D341Med (cell line): ENCODE results near the gene SYT1.
A peak's percentile ranks its signal among the peaks of the same experiment; 100 is the strongest.

Source experiments
- DNase-seq: peaks from one replicate; pipeline ENCODE4 v3.0.0; 2012; ENCODE audit warnings: low spot score

Gene SYT1

DNA sequence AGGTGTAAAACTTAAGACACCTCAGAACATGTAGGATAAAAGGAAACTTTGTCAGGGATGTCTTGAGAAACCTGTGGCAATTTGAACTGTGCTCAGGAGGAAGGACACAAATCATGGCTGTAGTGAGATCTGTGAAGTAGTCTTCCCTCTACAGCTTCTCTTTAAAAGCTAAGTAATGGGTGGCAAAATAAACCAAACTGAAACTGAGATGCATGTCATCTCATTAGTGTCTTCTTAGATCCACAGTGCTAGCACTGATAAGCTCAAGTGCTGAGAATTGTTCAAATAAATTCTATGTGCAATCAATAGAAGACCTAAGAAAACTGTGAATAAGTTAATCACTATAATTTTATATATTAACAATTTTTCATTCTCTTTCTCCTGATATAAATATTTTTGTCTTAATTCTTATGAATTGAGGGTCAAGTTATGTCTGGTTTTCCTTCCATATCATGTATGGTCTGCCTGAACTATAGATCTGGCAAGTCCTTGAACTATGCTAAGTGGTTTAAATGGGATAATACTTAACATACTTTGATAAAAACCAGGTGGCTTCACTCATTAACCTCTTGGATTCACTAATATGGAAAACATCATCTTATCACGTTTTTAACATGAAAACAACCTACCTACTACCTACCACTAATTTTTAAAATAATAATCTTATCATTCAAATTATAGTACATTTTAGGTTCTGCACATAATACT, 27.2 kb downstream of the SYT1 start:
- DNase-seq, result no peak

DNA sequence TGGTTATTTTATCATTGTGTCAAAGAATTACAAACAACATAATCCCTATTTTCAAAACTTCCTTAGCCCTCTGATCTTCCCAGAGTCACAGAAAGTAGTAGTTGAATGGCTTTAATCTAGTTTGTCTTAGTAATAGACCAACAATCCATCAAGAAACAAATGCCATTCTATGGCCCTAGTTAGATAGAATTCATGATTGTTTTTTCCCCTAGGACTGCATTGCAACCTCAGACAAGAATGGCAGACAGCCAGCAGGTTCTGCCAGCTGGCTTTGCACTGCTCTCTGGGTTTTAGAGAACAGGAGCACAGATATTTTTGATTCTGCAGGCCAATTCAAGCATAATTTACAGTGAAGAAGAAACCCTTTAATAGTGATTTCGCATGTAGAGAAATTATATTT, 33.8 kb downstream of the SYT1 start:
- peak; percentile 47 for DNase-seq

DNA sequence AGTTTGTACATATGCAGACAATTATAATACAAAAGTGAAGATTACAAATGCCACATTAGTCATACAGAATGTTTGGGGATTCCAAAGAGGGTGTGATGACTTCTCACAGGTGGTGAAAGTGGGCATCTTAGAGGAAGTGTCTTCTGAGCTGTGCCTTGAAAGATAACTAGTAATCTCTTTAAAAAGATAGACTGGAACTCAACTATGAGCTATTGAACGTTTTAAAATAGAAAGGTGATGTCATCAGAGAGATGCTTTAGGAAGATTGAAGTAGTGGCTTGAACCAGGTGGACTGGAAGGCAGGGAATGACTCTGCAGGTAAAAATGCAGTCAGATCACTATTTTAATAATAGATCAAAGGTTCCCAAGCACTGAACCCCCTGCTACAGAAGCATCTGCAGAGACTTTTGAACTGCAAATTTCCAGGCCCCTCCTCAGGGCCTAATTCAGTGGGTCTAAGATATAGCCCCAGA, 50.3 kb downstream of the SYT1 start:
- no peak for DNase-seq

DNA sequence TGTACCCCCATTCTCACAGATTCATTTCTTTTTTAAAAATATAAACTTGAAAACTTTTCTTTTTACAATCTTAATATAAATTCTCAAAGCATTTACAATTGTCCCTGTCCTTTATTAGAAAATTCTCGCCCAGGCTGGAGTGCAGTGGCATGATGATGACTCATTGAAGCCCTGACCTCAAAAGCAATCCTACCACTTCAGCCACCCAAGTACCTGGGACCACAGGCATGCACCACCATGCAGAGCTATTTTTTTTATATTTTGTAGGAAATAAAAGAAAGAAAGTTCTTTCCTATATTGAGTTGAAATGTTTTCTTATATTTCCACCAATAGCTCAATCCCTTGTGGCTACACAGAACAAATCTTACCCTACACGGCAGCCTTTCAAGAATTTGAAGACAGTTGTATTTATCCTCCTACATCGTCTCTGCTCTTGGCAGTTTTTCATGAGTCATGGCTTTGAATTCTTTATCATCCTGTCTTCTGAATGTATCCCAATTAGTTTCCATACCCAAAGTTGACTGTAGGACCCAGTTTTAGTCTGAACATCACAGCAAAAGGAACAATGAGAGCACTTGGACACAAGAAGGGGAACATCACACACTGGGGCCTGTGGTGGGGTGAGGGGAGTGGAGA, 52.4 kb downstream of the SYT1 start:
- DNase-seq, result no peak

DNA sequence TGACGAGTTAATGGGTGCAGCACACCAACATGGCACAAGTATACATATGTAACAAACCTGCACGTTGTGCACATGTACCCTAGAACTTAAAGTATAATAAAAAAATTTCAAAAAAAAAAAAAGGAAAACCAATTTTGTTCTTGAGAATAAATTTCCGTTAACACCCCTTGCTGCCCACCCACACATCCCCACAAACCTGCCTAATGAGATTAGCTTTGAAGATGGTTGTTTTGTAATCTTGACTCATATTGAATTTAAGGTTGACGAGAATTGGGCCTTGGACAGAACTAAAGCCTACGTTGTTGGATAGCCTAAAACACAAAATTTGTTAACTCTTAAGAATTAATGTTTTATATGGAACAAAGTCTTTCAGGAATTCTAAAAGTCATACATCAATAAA, 52.9 kb downstream of the SYT1 start:
- no peak for DNase-seq

DNA sequence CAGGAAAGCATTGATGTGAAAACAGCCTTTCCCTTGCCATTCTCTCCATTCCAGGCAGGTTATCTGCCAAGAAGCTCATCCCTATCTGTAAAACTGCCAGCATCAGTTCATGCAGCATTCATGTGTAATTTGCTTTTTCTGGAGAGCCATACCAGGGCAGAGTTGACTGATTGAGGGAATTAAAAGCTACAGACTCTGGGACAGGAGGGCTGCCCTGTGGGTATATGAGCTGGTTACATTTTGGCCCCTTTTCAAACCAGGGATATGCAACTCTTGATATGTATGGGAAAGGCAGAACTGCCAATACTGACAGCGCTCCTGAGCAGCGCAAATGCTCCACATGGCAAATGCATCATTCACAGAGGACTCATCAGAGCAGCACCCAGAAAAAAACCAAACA, 53.7 kb downstream of the SYT1 start:
- no peak for DNase-seq

DNA sequence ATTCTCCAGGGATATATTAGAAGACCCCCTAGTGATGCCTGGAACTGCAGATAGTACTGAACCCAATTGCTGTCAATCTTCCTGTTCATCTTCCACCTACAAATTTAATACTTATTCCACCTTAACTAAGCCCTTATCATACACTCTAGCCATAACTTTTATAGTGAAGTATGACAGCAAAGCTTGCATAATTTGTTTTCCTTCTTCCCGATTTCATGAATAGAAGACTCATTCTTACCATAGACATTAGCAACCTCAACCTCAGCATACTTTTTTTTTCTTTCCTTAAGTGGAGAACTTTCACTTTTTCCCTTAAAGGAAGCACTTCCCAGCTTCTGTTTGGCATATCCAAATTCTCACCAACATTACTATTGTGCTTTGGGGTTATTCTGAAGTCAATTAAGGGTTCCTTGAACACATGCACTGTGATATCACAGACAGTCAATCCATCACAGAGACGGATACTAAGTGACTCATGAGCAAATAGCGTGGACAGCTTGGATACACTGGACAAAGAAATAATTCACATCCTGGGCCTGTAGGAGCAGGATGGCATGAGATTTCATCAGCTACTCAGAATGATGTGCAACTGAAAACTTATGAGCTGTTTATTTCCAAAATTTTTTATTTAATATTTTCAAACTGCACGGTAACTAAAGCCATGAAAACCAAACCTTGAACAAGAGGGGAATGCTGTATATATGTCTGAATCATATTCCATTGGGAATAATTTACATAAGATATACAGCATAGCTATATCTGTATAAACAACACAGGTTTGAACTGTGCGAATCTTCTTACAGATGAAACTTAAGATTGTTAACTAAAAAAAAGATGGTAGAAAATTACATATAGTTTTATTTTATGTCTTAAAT, 63.9 kb downstream of the SYT1 start:
- no peak for DNase-seq

DNA sequence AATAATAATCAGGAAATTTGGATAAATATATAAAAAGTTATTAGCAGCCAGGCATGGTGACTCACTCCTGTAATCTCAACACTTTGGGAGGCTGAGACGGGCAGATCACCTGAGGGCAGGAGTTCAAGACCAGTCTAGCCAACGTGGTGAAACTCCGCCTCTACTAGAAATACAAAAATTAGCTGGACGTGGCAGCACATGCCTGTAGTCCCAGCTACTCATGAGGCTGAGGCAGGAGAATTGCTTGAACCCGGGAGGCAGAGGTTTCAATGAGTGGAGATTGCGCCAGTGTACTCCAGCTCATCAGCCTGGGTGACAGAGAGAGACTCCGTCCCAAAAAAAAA, 64.5 kb downstream of the SYT1 start:
- no peak for DNase-seq

DNA sequence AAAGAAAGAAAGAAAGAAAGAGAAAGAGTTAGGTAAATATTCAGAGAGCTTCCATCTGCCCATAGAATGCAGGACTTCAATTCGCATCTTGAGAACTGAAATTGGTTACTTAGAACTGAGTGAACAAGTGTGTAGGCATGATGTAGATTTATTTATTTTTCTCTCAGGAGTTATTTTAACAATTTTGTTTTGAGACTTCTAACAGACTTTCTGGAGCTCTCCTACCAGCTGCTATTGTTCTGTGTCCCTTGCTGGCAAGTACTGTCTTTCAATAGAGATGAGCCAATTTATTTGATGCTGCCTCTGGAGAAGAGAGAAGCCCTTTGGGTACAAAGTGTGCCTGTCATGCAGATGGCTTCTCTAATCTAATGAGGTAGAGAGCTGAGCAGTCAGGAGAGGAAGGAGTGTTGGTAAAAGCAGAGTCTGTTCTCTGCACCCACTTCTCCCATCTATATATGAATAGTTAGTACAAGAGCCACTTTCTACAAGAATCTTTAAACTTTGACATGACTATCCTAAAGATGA, 67.0 kb downstream of the SYT1 start:
- no peak for DNase-seq

DNA sequence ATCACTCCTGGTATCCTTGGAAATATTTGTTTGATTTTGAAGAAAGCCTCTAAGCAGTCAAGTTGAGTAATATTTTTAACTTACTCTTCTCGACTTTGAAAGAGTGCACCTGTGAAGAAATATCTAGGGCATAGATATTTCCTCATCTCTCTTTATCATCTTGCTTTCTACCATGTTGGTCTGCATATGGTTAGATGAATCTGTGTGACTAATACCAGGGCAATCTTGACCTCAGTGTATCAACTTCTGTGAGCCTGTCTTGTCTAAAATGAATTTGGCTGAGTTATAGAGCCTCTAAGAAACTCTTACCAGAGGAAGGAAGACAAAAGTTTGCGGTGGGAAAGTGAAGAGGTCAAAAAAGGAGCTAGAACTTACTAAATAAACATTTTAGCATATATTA, 68.4 kb downstream of the SYT1 start:
- DNase-seq, result no peak

DNA sequence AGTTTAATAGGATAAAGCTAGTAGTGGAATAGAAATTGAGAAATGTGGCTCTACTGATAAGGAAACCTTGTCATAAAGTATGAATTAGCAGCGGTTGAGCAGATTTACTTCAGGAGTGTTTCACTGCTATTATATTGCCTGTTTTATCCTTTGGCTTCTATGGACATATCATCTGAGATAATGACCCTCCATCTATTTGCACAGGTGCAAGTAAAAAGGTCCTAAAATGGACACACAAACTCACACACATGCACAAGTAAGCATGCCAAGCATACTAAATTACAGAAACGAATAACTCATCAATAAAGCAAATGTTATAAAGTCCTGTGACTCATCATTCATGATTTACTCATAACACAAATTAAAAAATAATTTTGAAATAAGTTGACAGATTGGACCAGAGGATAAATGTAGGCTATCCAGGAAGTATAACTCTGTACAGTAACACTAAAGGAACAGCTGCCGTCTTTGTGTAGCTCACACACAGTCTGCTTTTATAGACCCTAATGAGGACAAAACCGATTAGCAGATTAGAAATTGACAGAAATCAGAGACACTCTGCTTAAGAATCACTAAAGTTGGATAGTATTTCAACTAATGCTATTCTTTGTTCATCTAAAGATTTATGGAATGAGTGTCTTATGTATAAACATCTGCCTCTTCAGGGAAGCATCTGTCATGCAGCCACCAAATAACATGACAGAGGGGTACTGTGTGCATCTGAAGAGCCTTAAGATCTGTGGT, 73.9 kb downstream of the SYT1 start:
- peak; percentile 49 for DNase-seq

DNA sequence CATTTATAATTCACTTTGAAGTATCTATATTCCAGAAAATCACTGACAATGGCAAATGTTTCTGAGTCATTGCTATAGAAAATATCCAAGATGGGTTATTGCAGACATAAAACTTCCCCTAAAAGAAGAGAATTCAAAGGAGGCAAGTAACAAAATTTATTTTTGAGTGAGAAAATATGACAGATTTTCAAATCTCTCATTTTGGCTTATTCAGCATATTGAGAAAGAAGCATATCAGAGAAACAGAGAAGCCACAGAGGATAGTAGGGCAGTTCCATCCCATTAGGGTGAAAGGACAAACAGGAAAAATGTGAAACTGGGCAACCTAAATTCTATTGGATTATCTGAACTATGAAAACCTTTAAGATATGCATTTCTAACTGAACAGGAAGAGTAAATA, 85.0 kb downstream of the SYT1 start:
- DNase-seq, result no peak

DNA sequence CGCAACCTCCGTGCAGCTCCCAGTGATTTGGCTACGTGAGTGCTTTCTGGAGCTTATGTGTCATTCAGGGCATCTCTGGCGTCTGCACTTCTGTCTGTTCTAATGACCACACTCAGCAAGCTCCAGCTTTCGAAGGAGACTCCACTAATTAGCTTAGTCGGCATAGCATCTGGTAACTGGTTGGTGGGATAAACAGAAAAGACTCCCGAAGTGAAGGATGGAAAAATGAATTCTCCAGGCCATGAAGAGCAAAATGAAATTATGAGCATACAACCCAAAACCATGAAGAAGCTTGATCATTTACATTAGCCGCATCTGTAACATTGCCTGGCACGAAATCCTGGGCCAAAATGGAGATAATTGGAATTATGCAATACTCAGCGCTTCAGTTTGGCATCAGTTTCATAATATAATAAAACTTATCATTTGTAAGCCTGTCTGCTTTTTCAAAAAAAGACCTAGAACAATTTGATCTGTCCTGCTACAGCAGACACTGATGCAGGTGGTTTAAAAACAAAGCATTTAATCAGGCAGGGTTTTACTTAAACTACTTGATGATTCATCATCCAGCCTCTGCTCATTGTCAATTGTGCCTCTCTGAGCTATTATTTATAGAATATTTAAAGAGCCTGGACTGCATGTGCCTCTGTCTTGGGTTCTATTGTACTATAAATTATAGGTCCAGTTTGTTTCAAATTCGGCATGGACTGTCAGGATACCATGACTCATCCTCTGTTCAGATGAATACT, 87.4 kb downstream of the SYT1 start:
- peak; percentile 63 for DNase-seq

DNA sequence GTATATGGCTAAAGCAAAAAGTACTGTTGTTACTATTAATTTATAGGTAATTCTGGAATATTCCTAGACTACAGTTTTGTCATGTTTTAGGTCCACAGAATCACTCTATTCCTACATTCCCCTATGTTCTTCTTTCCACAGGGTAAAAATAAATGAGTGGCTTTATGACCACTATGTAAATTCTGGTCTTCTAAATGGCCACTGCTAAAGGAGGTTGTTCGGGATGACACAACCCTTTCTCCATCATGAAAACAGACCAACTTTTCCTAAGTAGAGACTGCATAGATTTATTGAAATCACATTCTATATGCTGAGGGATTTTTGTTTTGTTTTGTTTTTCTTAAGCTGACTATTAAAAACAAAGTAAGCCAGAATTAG, 88.0 kb downstream of the SYT1 start:
- DNase-seq, result no peak

DNA sequence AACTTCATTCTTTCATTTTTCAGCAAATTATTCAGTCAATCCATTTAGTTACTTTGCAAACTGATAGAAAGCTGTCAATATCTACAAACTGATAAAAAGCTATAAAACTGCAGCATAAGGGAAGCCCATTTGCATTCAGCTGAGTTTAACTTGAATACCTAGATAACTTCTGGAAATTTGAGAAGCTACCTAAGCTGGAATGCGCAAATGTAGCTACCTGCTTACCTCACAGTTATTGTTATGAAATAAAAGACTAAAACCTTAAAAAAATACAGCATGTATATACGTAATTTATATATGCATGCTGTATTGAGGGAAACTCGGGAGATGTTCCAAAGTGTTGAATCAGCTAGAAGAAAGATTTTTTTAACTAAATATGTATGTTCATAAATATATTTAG, 94.4 kb downstream of the SYT1 start:
- DNase-seq, result no peak

DNA sequence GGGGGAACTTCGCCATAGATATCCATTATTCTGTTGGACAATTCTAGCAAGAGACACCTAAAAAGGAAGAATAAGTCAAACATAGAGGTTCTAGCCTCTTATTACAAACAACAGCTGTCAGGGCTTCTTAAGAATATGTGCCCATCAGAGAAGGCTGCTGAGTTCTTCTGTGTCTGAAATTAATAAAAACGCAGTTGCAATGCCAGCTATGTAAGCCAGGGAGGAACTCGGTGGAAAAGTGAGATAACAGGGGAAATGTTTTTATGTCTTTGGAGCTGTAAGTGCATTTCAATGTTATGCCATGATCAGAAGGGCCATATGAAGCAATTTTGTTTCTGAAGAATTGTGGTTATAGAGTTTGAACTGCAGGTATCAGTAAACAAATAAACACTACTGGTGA, 95.0 kb downstream of the SYT1 start:
- DNase-seq, result no peak

DNA sequence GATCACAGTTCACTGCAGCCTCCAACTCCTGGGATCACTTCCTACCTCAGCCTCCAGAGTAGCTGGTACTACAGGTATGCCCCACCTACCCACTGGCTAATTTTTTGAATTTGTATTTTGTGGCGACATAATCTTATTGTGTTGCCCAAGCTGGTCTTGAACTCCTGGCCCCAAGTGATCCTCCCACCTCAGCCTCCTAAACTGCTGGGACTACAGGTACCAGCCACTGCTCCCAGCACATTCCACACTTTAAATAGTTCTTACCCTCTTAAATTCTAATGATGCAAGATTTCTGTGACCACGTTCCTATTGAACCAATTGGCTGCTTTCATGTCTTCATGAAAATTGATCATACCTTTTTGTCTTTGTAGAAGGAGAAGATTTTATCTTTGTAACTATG, 96.6 kb downstream of the SYT1 start:
- DNase-seq, result no peak

DNA sequence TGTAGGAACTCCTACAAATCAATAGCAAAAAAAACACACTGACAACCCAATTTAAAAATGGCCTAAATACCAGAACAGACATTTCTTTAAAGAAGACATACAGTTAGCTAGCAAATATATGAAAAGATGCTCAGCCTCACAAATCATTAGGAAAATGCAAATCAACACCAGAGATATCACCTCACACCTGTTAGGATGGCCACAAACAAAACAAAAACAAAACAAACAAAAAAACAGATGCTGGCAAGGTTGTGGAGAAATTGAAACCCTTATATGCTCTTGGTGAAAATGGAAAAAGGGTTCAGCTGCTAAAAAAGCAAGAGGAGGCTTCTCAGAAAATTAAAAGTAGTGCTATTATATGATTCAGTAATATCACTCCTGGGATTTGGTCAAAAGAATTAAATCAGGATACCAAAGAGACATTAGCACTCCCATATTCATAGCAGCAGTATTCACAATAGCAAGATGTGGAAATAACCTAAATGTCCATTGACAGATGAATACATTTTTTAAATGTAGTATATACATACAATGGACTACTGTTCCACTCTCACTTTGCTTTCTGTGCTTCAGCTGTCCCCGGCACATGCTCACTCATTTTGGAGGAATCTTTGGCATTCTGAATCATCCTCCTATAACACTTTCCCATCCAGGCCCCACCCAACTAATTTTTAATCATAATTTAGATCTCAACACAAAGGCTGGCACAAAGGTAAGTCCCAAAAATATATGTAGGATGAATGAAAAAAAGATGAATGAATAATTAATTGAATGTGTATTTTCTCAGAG, 99.1 kb downstream of the SYT1 start:
- no peak for DNase-seq

DNA sequence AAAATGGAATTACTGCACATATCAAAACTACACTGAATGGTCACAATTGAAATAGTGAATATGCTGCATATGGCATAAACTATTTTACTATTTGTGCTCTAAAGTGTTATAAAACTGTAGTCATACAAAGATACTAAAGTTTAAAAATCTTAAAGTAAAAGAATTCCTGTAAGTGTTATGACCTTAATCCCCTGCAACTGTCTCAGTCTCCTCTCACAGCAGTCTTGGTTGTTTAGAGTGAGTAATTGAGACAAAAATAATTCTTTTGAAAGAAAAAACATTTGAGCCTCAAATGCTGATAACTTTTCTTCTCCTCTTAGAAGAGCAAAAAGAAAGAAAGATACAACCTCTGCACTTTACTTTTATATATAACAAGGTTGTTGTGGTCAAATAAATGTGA, 99.9 kb downstream of the SYT1 start:
- no peak for DNase-seq

DNA sequence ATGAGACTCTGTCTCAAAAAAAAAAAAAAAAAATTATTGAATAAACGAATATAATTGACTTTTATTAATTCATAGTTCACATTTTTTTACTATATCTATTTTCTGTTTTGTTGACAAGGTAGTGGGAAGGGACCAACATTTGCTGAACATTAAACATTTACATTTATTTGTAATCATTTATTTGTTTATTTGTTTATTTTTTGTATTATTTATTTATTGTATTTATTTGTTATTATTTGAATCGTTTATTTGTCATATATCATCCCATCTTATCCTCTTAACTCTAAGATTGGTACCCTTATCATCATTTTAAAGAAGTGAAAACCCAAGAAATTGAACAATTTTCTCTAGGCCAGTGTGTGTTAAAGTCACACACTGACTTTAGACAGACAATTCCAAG, 101.5 kb downstream of the SYT1 start:
- DNase-seq, result no peak

DNA sequence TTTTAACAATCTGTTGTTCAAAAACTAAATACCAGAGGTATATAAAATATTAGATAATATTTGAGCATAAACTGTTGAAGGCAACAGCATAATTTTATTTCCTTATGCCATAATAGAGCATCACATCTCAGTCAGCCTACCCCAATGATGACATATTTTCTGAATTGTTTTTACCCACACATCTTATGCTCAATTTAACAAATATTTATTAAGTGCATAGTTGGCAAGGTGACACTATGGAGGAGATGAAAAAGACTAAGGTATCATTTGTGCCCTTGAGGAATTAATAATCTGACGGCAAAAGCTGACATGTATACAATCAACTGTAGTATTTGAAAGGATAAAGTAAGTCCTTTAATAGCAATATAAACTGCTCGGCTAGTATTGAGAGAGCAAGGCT, 102.4 kb downstream of the SYT1 start:
- no peak for DNase-seq
